ENCODE results near the gene PLAAT4. TPM values are rescaled to one million over a fixed set of nuclear protein-coding genes. Genes with fewer than 3 reads are reported as not detected.
A peak's percentile ranks its signal among the peaks of the same experiment; 100 is the strongest.

PLAAT4 gene
- total and polyA plus RNA-seq, 2 experiments from 2014 or later, result 0.69 to 4.6 TPM

DNA sequence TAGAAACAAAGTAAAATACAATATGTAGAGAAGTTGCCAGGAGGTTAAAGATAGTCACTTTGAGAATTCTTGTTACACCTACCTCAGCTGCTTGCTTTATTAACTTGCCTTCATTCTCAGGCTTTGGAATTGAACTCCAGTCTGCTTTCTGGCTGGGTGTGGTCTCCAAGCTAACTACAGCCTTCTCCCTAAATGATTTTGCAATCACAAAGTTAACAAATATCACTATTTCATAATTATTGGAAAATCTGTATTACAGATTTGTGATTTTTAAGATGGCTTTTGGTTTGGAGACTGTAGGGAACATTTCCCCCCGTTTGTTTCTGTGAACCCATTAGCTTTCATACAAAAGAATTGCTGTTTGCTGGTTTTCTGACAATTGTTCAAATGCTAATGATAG is 47.8 kb upstream of the PLAAT4 start:
- H3K4me1 Mint-ChIP-seq, result peaks cover 17% of the 10 kb centered on the region
- H3K4me2 ChIP-seq, result peak overlapping the region; percentile 86
- no peaks in the 10 kb centered on the region for H4K20me1 ChIP-seq (replicated peaks; ENCODE audit: insufficient read depth)
- no peak overlapping the region for H2AFZ ChIP-seq
- H3K36me3 ChIP-seq (ENCODE audit: insufficient read depth), result peaks cover 13% of the 10 kb centered on the region
- H3K27ac Mint-ChIP-seq, result no peak overlapping the region
- H3K27ac ChIP-seq (ENCODE audit: low read depth), result no peak overlapping the region
- H3K36me3 Mint-ChIP-seq (ENCODE audit: low read depth), result peaks cover 25% of the 10 kb centered on the region
- no peaks in the 10 kb centered on the region for H3K9me2 ChIP-seq (ENCODE audit: insufficient read depth)
- H3K27me3 ChIP-seq (ENCODE audit: insufficient read depth), result peaks cover 7% of the 10 kb centered on the region; the same call in 1 of the 2 replicates
- H3F3A ChIP-seq (replicated peaks; ENCODE audit: low read depth), result peaks cover 13% of the 10 kb centered on the region; the same call in 1 of the 2 replicates
- ATAC-seq (no peak), DNase-seq (ENCODE audit: low spot score) (no peak)
- H3K4me1 ChIP-seq (ENCODE audit: insufficient read depth), result peaks cover 35% of the 10 kb centered on the region
- 0 out of 2 replicates have a peak, but pooled peaks cover 6% of the 10 kb centered on the region for H3K79me2 ChIP-seq (replicated peaks; ENCODE audit: insufficient read depth)
- no peak overlapping the region for H3K4me3 Mint-ChIP-seq
- no peak for TF ChIP-seq STAT1 (IDR thresholded peaks at IDR 0.05; ENCODE audit: unreplicated experiment)
- TF ChIP-seq NANOG (IDR thresholded peaks at IDR 0.05; ENCODE audit: borderline replicate concordance), result no peak
- TF ChIP-seq EZH2 (IDR thresholded peaks at IDR 0.05; ENCODE audit: low read depth, unreplicated experiment), result no peak
- TF ChIP-seq, protein P1, sequence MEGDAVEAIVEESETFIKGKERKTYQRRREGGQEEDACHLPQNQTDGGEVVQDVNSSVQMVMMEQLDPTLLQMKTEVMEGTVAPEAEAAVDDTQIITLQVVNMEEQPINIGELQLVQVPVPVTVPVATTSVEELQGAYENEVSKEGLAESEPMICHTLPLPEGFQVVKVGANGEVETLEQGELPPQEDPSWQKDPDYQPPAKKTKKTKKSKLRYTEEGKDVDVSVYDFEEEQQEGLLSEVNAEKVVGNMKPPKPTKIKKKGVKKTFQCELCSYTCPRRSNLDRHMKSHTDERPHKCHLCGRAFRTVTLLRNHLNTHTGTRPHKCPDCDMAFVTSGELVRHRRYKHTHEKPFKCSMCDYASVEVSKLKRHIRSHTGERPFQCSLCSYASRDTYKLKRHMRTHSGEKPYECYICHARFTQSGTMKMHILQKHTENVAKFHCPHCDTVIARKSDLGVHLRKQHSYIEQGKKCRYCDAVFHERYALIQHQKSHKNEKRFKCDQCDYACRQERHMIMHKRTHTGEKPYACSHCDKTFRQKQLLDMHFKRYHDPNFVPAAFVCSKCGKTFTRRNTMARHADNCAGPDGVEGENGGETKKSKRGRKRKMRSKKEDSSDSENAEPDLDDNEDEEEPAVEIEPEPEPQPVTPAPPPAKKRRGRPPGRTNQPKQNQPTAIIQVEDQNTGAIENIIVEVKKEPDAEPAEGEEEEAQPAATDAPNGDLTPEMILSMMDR (conservative IDR thresholded peaks at IDR 0.05; ENCODE audit: low read depth in 2 of 2), result no peak
- no peak for TF ChIP-seq JUNB (IDR thresholded peaks at IDR 0.05; ENCODE audit: unreplicated experiment)
- no peak for TF ChIP-seq ZNF331 (CRISPR knock-in tag; IDR thresholded peaks at IDR 0.05; ENCODE audit: low read depth)
- TF ChIP-seq, protein P2, sequence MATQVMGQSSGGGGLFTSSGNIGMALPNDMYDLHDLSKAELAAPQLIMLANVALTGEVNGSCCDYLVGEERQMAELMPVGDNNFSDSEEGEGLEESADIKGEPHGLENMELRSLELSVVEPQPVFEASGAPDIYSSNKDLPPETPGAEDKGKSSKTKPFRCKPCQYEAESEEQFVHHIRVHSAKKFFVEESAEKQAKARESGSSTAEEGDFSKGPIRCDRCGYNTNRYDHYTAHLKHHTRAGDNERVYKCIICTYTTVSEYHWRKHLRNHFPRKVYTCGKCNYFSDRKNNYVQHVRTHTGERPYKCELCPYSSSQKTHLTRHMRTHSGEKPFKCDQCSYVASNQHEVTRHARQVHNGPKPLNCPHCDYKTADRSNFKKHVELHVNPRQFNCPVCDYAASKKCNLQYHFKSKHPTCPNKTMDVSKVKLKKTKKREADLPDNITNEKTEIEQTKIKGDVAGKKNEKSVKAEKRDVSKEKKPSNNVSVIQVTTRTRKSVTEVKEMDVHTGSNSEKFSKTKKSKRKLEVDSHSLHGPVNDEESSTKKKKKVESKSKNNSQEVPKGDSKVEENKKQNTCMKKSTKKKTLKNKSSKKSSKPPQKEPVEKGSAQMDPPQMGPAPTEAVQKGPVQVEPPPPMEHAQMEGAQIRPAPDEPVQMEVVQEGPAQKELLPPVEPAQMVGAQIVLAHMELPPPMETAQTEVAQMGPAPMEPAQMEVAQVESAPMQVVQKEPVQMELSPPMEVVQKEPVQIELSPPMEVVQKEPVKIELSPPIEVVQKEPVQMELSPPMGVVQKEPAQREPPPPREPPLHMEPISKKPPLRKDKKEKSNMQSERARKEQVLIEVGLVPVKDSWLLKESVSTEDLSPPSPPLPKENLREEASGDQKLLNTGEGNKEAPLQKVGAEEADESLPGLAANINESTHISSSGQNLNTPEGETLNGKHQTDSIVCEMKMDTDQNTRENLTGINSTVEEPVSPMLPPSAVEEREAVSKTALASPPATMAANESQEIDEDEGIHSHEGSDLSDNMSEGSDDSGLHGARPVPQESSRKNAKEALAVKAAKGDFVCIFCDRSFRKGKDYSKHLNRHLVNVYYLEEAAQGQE (IDR thresholded peaks at IDR 0.05; ENCODE audit: unreplicated experiment), result no peak
- TF ChIP-seq POLR2AphosphoS5 (IDR thresholded peaks at IDR 0.05; ENCODE audit: low read depth), result no peak
- TF ChIP-seq ZNF114 (CRISPR knock-in tag; IDR thresholded peaks at IDR 0.05), result no peak
- no peak for TF ChIP-seq EZH2phosphoT487 (IDR thresholded peaks at IDR 0.05; ENCODE audit: unreplicated experiment)
- TF ChIP-seq, protein P3, sequence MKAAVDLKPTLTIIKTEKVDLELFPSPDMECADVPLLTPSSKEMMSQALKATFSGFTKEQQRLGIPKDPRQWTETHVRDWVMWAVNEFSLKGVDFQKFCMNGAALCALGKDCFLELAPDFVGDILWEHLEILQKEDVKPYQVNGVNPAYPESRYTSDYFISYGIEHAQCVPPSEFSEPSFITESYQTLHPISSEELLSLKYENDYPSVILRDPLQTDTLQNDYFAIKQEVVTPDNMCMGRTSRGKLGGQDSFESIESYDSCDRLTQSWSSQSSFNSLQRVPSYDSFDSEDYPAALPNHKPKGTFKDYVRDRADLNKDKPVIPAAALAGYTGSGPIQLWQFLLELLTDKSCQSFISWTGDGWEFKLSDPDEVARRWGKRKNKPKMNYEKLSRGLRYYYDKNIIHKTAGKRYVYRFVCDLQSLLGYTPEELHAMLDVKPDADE (IDR thresholded peaks at IDR 0.05), result no peak
- TF ChIP-seq, protein P4, sequence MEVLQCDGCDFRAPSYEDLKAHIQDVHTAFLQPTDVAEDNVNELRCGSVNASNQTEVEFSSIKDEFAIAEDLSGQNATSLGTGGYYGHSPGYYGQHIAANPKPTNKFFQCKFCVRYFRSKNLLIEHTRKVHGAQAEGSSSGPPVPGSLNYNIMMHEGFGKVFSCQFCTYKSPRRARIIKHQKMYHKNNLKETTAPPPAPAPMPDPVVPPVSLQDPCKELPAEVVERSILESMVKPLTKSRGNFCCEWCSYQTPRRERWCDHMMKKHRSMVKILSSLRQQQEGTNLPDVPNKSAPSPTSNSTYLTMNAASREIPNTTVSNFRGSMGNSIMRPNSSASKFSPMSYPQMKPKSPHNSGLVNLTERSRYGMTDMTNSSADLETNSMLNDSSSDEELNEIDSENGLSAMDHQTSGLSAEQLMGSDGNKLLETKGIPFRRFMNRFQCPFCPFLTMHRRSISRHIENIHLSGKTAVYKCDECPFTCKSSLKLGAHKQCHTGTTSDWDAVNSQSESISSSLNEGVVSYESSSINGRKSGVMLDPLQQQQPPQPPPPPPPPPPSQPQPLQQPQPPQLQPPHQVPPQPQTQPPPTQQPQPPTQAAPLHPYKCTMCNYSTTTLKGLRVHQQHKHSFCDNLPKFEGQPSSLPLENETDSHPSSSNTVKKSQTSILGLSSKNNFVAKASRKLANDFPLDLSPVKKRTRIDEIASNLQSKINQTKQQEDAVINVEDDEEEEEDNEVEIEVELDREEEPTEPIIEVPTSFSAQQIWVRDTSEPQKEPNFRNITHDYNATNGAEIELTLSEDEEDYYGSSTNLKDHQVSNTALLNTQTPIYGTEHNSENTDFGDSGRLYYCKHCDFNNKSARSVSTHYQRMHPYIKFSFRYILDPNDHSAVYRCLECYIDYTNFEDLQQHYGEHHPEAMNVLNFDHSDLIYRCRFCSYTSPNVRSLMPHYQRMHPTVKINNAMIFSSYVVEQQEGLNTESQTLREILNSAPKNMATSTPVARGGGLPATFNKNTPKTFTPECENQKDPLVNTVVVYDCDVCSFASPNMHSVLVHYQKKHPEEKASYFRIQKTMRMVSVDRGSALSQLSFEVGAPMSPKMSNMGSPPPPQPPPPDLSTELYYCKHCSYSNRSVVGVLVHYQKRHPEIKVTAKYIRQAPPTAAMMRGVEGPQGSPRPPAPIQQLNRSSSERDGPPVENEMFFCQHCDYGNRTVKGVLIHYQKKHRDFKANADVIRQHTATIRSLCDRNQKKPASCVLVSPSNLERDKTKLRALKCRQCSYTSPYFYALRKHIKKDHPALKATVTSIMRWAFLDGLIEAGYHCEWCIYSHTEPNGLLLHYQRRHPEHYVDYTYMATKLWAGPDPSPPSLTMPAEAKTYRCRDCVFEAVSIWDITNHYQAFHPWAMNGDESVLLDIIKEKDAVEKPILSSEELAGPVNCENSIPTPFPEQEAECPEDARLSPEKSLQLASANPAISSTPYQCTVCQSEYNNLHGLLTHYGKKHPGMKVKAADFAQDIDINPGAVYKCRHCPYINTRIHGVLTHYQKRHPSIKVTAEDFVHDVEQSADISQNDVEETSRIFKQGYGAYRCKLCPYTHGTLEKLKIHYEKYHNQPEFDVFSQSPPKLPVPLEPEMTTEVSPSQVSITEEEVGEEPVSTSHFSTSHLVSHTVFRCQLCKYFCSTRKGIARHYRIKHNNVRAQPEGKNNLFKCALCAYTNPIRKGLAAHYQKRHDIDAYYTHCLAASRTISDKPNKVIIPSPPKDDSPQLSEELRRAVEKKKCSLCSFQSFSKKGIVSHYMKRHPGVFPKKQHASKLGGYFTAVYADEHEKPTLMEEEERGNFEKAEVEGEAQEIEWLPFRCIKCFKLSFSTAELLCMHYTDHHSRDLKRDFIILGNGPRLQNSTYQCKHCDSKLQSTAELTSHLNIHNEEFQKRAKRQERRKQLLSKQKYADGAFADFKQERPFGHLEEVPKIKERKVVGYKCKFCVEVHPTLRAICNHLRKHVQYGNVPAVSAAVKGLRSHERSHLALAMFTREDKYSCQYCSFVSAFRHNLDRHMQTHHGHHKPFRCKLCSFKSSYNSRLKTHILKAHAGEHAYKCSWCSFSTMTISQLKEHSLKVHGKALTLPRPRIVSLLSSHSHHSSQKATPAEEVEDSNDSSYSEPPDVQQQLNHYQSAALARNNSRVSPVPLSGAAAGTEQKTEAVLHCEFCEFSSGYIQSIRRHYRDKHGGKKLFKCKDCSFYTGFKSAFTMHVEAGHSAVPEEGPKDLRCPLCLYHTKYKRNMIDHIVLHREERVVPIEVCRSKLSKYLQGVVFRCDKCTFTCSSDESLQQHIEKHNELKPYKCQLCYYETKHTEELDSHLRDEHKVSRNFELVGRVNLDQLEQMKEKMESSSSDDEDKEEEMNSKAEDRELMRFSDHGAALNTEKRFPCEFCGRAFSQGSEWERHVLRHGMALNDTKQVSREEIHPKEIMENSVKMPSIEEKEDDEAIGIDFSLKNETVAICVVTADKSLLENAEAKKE (CRISPR knock-in tag; IDR thresholded peaks at IDR 0.05), result no peak
- TF ChIP-seq CREB1 (CRISPR knock-in tag; IDR thresholded peaks at IDR 0.05; ENCODE audit: low read depth), result no peak
- H3K4me3 ChIP-seq, result no peak overlapping the region
- H3K9me3 Mint-ChIP-seq, result peaks cover 39% of the 10 kb centered on the region
- H3K27me3 Mint-ChIP-seq (ENCODE audit: insufficient read depth, low read depth, poor library complexity), result peaks cover 24% of the 10 kb centered on the region
